CD8-positive, alpha-beta memory T cell (primary cell): Measurements from ENCODE around the gene CMTM1. TPM values are rescaled to one million over a fixed set of nuclear protein-coding genes. Genes with fewer than 3 reads are reported as not detected.
A peak's percentile ranks its signal among the peaks of the same experiment; 100 is the strongest.

ENCODE experiments used
- CTCF ChIA-PET: fragments of 350-600 bp; sonication (Branson Sonifier 250); formaldehyde crosslinking; loops from one replicate; lab custom pipeline; 2021; ENCODE audit warnings: antibody characterized with exemption; lab: Charles Lee
- POLR2A ChIA-PET: fragments of 350-600 bp; sonication (Branson Sonifier 250); formaldehyde crosslinking; loops from one replicate; lab custom pipeline; 2021; ENCODE audit warnings: antibody characterized with exemption; lab: Charles Lee
- DNase-seq, 5 donors: peaks; one replicate each; pipeline versions ENCODE4 v3.0.0 to v3.0.0-alpha.2; 2020 to 2022; ENCODE audit warnings: mixed read lengths in 1 of 5
- H3K27ac ChIP-seq: one replicate; pipeline ENCODE4 v1.7.0; 2013; ENCODE audit warnings: low read depth, mild to moderate bottlenecking, low read length, moderate library complexity
- H3K27me3 ChIP-seq: 2 replicates; pipeline ENCODE4 v1.7.0; 2013; ENCODE audit warnings: low read length, mild to moderate bottlenecking; ENCODE audit not compliant: insufficient read depth, poor library complexity, severe bottlenecking
- H3K36me3 ChIP-seq: 2 replicates; pipeline ENCODE4 v1.7.0; 2013; ENCODE audit warnings: mild to moderate bottlenecking, low read length, moderate library complexity; ENCODE audit not compliant: insufficient read depth
- H3K4me1 ChIP-seq: 2 replicates; pipeline ENCODE4 v1.7.0; 2013; ENCODE audit warnings: mild to moderate bottlenecking, low read length, moderate library complexity; ENCODE audit not compliant: insufficient read depth
- H3K4me3 ChIP-seq: 2 replicates; pipeline ENCODE4 v1.7.0; 2013; ENCODE audit warnings: mild to moderate bottlenecking, low read length
- H3K9me3 ChIP-seq: 2 replicates; pipeline ENCODE4 v1.7.0; 2013; ENCODE audit warnings: mild to moderate bottlenecking, low read length
- H3K27ac Mint-ChIP-seq, 8 donors: one replicate each; pipeline ENCODE4 v1.8.0; 2020 to 2021; ENCODE audit warnings: mixed read lengths in 8 of 8, mild to moderate bottlenecking in 6 of 8, inconsistent platforms in 3 of 8, moderate library complexity in 3 of 8
- H3K27me3 Mint-ChIP-seq, 2 donors: one replicate each; pipeline ENCODE4 v1.8.0; 2020 to 2021; ENCODE audit warnings: mixed read lengths in 2 of 2, mild to moderate bottlenecking in 1 of 2, moderate library complexity in 1 of 2
- H3K36me3 Mint-ChIP-seq, 3 donors: one replicate each; pipeline ENCODE4 v1.8.0; 2020 to 2021; ENCODE audit warnings: mixed read lengths in 3 of 3, inconsistent platforms in 1 of 3, mild to moderate bottlenecking in 1 of 3
- H3K4me1 Mint-ChIP-seq, 3 donors: one replicate each; pipeline ENCODE4 v1.8.0; 2020 to 2021; ENCODE audit warnings: mixed read lengths in 3 of 3, inconsistent platforms in 1 of 3, mild to moderate bottlenecking in 1 of 3
- H3K4me3 Mint-ChIP-seq, 7 donors: one replicate each; pipeline ENCODE4 v1.8.0; 2020 to 2021; ENCODE audit warnings: mixed read lengths in 7 of 7, mild to moderate bottlenecking in 6 of 7, moderate library complexity in 4 of 7, inconsistent platforms in 2 of 7
- H3K9me3 Mint-ChIP-seq, 5 donors: one replicate each; pipeline ENCODE4 v1.8.0; 2020 to 2022; ENCODE audit warnings: mixed read lengths in 5 of 5, mild to moderate bottlenecking in 3 of 5, moderate library complexity in 2 of 5, inconsistent platforms in 1 of 5
- polyA plus RNA-seq: library from polyadenylated mRNA; unstranded; fragments of 300-500 nt; fragmentation: Illumina TruSeq; gene quantifications from one replicate; pipeline ENCODE4 v1.2.3, GENCODE V29; 2021
- total RNA-seq, 2 experiments: library from RNA; stranded (reverse); gene quantifications; one replicate each; pipeline ENCODE4 v1.2.3, GENCODE V29; 2021

Gene CMTM1
- total and polyA plus RNA-seq, 3 experiments from 2014 or later, result 1.2 to 8.6 (median 8.2) TPM

DNA sequence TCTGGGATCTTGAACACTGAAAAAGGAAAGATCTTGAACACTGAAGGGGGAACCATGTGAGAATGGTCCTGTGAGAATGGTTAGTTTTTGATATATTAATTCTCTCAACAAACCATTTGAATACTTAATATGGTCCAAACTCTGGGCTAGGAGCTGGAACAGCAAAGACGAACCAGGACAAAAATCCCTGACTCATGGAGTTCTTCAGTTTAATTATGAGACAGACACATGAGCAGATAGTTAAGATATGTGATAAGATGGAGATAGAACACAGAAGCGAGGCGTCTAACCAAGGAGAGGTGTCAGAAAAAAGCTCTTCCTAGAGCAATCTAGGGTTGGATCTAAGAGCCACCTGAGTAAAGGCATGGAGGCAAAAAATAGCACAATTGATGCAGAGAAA lies 12.2 kb upstream of the CMTM1 start:
- CTCF ChIA-PET, result interaction anchor here (0.8 to 3.7 kb wide), 6 partner anchors 9 to 74 kb away, joined by 3 to 20 read pairs (median 6); partner anchors contain the start of gene CMTM3
- Histone ChIP-seq H3K4me1 (peaks cover 63% of the 10 kb centered on the region), H3K9me3 (no peaks in the 10 kb centered on the region), H3K36me3 (no peaks in the 10 kb centered on the region), H3K27me3 (no peaks in the 10 kb centered on the region), H3K4me3 (peak overlapping the region; percentile 87), H3K27ac (peak overlapping the region; percentile 85)
- Mint-ChIP-seq H3K4me3 (peak overlapping the region; percentile 90 to 98 (median 97)), H3K4me1 (peaks cover 76 to 88% (median 87%) of the 10 kb centered on the region in 3 donors), H3K9me3 (no peaks in the 10 kb centered on the region), H3K27ac (peak overlapping the region; percentile 16 to 97 (median 95)), H3K27me3 (peaks cover 0 to 5% of the 10 kb centered on the region in 2 donors), H3K36me3 (peaks cover 0 to 45% (median 9%) of the 10 kb centered on the region in 3 donors)
- POLR2A ChIA-PET, result interaction anchor here (0.9 to 1.0 kb wide), 2 partner anchors 32 to 50 kb away, joined by 3 to 5 read pairs; no protein-coding TSS in a partner anchor
- DNase-seq, result no peak

DNA sequence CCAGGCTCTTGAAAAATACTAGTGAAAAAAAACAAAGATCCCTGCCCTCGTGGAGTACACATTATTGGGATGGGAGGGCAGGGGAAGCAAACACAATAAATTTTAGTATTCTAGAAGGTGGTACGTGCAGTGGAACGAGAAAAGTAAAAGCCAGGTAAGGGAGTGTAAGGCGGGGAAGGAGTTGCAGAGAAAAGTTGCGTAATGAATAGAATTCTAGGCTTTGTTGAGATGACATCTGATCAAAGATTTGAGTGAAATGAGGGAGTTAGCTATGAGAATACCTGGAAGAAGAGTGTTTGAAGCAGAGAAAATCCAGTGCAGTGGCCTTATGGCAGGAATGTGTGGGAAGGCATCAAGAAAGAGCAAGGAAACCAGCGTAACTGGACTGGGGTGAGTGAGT lies 11.7 kb upstream of the CMTM1 start:
- H3K27me3 ChIP-seq, result no peaks in the 10 kb centered on the region
- peaks cover 77 to 89% (median 87%) of the 10 kb centered on the region in 3 donors for H3K4me1 Mint-ChIP-seq
- ChIA-PET POLR2A (interaction anchor here (0.9 to 1.0 kb wide), 2 partner anchors 32 to 49 kb away, joined by 3 to 5 read pairs; no protein-coding TSS in a partner anchor), CTCF (interaction anchor here (0.8 to 3.7 kb wide), 6 partner anchors 8 to 74 kb away, joined by 3 to 20 read pairs (median 6); partner anchors contain the start of gene CMTM3)
- H3K36me3 ChIP-seq, result no peaks in the 10 kb centered on the region
- no peak overlapping the region for H3K27ac ChIP-seq
- peaks cover 0 to 5% of the 10 kb centered on the region in 2 donors for H3K27me3 Mint-ChIP-seq
- H3K9me3 Mint-ChIP-seq, result no peaks in the 10 kb centered on the region
- peaks cover 0 to 49% (median 9%) of the 10 kb centered on the region in 3 donors for H3K36me3 Mint-ChIP-seq
- peaks cover 58% of the 10 kb centered on the region for H3K4me1 ChIP-seq
- H3K9me3 ChIP-seq, result no peaks in the 10 kb centered on the region
- H3K4me3 Mint-ChIP-seq, result peak overlapping the region; percentile 90 to 98 (median 97)
- DNase-seq, result no peak
- H3K4me3 ChIP-seq, result no peak overlapping the region
- H3K27ac Mint-ChIP-seq, result peak overlapping the region; percentile 55 to 97 (median 95)

DNA sequence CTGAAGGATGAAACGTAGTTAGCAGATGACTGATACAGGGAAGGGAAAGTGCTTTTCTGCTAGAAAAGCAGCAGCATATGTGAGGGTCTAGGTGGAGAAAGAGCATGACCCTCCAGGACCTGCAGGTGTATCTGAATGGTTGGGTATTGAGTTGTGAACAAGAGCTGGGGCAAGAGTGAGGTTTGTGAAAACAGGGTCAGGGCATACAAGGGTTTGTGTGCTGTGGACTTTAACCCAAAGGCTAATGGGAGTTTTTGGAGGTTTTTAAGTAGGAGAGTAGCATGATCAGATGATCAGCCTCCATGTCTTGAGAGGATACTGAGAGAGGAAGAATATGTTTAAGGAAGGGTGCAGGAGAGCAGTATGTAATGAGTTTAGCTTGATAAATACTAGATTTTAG lies 6.1 kb upstream of the CMTM1 start:
- Histone ChIP-seq H3K4me1 (peaks cover 52% of the 10 kb centered on the region), H3K27me3 (no peaks in the 10 kb centered on the region), H3K27ac (no peak overlapping the region), H3K9me3 (no peaks in the 10 kb centered on the region), H3K4me3 (no peak overlapping the region), H3K36me3 (peaks cover 11% of the 10 kb centered on the region)
- no peak for DNase-seq
- ChIA-PET POLR2A (no interaction called here), CTCF (interaction anchor here (0.8 to 2.6 kb wide), 4 partner anchors 9 to 48 kb away, joined by 3 to 12 read pairs (median 3); no protein-coding TSS in a partner anchor)
- H3K4me1 Mint-ChIP-seq, result peaks cover 83 to 94% (median 93%) of the 10 kb centered on the region in 3 donors
- H3K27me3 Mint-ChIP-seq, result no peaks in the 10 kb centered on the region
- H3K9me3 Mint-ChIP-seq, result no peaks in the 10 kb centered on the region
- peak overlapping the region; percentile 13 to 92 (median 79) for H3K27ac Mint-ChIP-seq
- peak overlapping the region; percentile 1 to 63 (median 25) for H3K4me3 Mint-ChIP-seq
- H3K36me3 Mint-ChIP-seq, result peaks cover 0 to 63% (median 10%) of the 10 kb centered on the region in 3 donors

DNA sequence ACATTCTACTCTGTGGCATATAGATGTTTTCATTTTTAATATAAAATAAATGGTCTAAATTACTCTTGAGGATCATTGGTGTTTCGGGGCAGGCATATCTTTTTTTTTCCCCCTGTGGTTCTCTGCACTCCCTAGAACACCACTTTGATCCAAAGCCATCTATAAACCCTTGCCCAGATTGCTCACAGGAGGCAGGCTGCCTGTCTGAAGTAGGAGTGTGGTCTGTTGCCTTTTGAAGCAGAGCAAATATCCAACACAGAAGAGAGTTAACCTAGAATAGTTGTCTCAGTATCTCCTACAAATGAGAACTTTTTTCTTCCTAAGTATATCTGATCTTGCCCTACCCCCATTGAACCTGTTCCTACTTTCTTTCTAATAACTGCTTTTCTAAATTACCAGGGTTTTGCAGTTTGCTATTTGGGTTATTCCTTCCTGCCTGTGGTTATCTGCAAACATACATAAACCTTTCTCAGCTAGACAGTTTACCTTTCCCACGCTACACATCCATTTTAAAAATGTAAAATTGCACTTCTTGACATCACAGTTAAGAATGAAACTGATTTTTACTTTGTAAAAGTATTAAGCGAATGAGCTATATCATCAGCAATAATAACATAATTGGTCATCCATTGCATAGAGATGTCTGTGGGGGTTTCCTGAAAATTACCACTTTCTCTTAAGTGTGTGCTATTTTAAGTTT lies 4.7 kb upstream of the CMTM1 start:
- Mint-ChIP-seq H3K27me3 (no peaks in the 10 kb centered on the region), H3K9me3 (no peaks in the 10 kb centered on the region), H3K27ac (peak overlapping the region; percentile 13 to 92 (median 86)), H3K4me1 (peaks cover 73 to 86% (median 84%) of the 10 kb centered on the region in 3 donors), H3K36me3 (peaks cover 0 to 64% (median 11%) of the 10 kb centered on the region in 3 donors), H3K4me3 (peak overlapping the region in 6 of 7 donors; percentile 47 to 83 (median 64))
- Histone ChIP-seq H3K9me3 (no peaks in the 10 kb centered on the region), H3K36me3 (peaks cover 12% of the 10 kb centered on the region), H3K27ac (no peak overlapping the region), H3K4me3 (no peak overlapping the region), H3K4me1 (peaks cover 38% of the 10 kb centered on the region), H3K27me3 (no peaks in the 10 kb centered on the region)
- ChIA-PET CTCF (interaction anchor here (0.7 to 3.5 kb wide), 13 partner anchors 8 to 155 kb away, joined by 3 to 33 read pairs (median 5); partner anchors contain the start of gene CKLF), POLR2A (interaction anchor here (0.7 to 1.7 kb wide), 4 partner anchors 9 to 42 kb away, joined by 4 to 11 read pairs (median 4); partner anchors contain the start of gene CKLF)
- DNase-seq, result no peak

DNA sequence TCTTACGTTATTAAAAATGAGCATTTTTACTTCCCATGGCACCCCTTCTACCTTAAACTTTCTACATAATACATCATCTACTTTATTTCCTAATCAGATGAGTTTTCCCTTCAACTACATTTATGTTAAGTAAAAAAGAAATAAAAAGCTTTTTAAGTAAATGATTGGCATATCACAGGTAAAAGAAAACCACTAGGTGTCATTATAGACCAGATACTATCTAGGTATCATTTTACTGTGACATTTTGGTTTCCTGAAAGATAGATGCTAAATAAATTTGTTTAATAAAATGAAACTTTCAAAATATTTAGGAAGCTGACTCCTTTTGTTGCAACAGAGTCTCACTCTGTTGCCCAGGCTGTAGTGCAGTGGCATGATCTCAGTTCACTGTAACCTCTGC lies 3.8 kb upstream of the CMTM1 start:
- no peak overlapping the region for H3K4me3 ChIP-seq
- POLR2A ChIA-PET, result interaction anchor here (1.3 to 1.7 kb wide), 2 partner anchors 10 to 27 kb away, joined by 4 read pairs; partner anchors contain the start of gene CKLF
- no peak overlapping the region for H3K27ac ChIP-seq
- no peaks in the 10 kb centered on the region for H3K9me3 ChIP-seq
- peaks cover 12% of the 10 kb centered on the region for H3K36me3 ChIP-seq
- peaks cover 70 to 79% (median 78%) of the 10 kb centered on the region in 3 donors for H3K4me1 Mint-ChIP-seq
- H3K27me3 ChIP-seq, result no peaks in the 10 kb centered on the region
- DNase-seq, result peak in 2 of 5 donors; percentile 16 to 27
- no peaks in the 10 kb centered on the region for H3K27me3 Mint-ChIP-seq
- CTCF ChIA-PET, result interaction anchor here (0.6 to 3.5 kb wide), 19 partner anchors 9 to 156 kb away, joined by 3 to 33 read pairs (median 5); partner anchors contain the start of genes CKLF, CMTM2 and CMTM3
- peak overlapping the region; percentile 13 to 91 (median 74) for H3K27ac Mint-ChIP-seq
- no peaks in the 10 kb centered on the region for H3K9me3 Mint-ChIP-seq
- peak overlapping the region; percentile 3 to 71 (median 60) for H3K4me3 Mint-ChIP-seq
- H3K4me1 ChIP-seq, result peaks cover 38% of the 10 kb centered on the region
- peaks cover 4 to 70% (median 16%) of the 10 kb centered on the region in 3 donors for H3K36me3 Mint-ChIP-seq

DNA sequence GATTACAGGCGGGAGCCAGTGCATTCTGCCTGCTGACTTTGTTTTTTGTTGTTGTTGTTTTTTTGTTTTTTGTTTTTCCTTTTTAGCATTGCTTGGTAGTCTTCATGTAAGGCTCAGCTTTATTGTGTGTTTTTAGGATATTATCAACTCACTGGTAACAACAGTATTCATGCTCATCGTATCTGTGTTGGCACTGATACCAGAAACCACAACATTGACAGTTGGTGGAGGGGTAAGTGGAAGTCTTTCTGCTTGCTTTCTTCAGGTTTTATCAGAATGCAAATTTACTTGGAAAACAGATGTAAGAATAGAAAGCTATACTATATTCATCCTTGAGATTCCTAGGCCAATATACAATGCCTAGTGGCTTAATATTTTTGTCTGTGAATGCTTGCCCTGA lies 3.3 kb upstream of the CMTM1 start:
- Mint-ChIP-seq H3K9me3 (no peaks in the 10 kb centered on the region), H3K4me3 (peak overlapping the region; percentile 12 to 71 (median 60)), H3K27me3 (no peaks in the 10 kb centered on the region), H3K36me3 (peaks cover 4 to 71% (median 16%) of the 10 kb centered on the region in 3 donors), H3K4me1 (peaks cover 65 to 77% (median 72%) of the 10 kb centered on the region in 3 donors), H3K27ac (peak overlapping the region; percentile 13 to 91 (median 74))
- Histone ChIP-seq H3K36me3 (peaks cover 12% of the 10 kb centered on the region), H3K4me3 (no peak overlapping the region), H3K4me1 (peaks cover 38% of the 10 kb centered on the region), H3K27me3 (no peaks in the 10 kb centered on the region), H3K27ac (no peak overlapping the region), H3K9me3 (no peaks in the 10 kb centered on the region)
- ChIA-PET CTCF (interaction anchor here (0.6 to 3.5 kb wide), 21 partner anchors 9 to 189 kb away, joined by 3 to 33 read pairs (median 5); partner anchors contain the start of genes CKLF, CMTM2 and CMTM3), POLR2A (interaction anchor here (1.3 to 1.7 kb wide), 2 partner anchors 10 to 26 kb away, joined by 4 read pairs; partner anchors contain the start of gene CKLF)
- no peak for DNase-seq

DNA sequence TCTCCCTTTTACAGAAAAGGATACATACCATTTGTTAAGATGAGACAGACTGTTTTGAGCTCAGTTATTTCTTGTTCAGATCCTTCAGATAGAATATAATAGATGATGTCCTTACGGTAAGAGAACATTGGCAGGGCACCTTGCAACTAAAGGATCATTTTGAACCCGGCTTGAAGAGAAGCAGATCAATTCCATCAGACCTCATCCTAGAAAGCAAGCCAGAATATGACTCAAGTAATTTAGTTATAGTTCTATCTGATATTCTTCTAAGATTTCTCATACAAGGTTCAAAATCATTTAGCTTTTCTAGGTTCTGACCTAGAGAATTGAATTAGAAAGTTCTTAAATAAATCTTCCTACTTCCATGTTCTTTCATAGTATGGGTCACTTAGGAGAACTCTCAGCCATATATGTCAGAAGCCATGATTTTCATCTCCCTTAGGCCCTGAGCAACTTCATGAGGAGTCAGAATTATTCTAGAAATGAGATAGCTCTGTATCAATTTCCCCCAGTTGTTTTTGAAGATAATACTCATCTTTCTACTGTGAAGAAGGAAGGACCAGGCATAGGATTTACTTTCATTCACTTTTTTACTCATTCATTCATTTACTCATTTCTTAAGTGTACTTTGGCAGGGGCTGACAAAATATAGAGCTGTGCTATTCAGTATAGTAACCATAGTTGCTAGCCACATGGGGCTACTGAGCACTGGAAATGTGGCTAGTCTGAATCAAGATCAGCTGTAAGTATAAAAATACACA lies 2.5 kb upstream of the CMTM1 start:
- no peaks in the 10 kb centered on the region for H3K27me3 ChIP-seq
- no peak for DNase-seq
- ChIA-PET CTCF (interaction anchor here (0.7 to 3.5 kb wide), 18 partner anchors 9 to 188 kb away, joined by 3 to 33 read pairs (median 6); partner anchors contain the start of genes CKLF, CMTM2 and CMTM3), POLR2A (interaction anchor here (0.9 to 1.7 kb wide), 3 partner anchors 11 to 42 kb away, joined by 4 read pairs; partner anchors contain the start of gene CKLF)
- H3K4me3 ChIP-seq, result no peak overlapping the region
- Mint-ChIP-seq H3K36me3 (peaks cover 4 to 64% (median 16%) of the 10 kb centered on the region in 3 donors), H3K9me3 (no peaks in the 10 kb centered on the region), H3K27me3 (no peaks in the 10 kb centered on the region), H3K27ac (peak overlapping the region in 7 of 8 donors; percentile 13 to 91 (median 85)), H3K4me3 (no peak overlapping the region), H3K4me1 (peaks cover 58 to 70% (median 64%) of the 10 kb centered on the region in 3 donors)
- H3K36me3 ChIP-seq, result peaks cover 12% of the 10 kb centered on the region
- H3K27ac ChIP-seq, result no peak overlapping the region
- H3K9me3 ChIP-seq, result no peaks in the 10 kb centered on the region
- peaks cover 38% of the 10 kb centered on the region for H3K4me1 ChIP-seq
